Neural cell (in vitro differentiated cells): Measurements from ENCODE around the gene NUP133.

ENCODE experiments used
- CTCF ChIP-seq: fragments of 450-650 bp; IDR thresholded peaks from 2 replicates; pipeline ENCODE4 v1.5.1; 2014; ENCODE audit warnings: antibody characterized with exemption, mild to moderate bottlenecking, moderate library complexity; ENCODE audit not compliant: poor library complexity, severe bottlenecking
- MXI1 ChIP-seq: fragments of 450-650 bp; conservative IDR thresholded peaks from 2 replicates; pipeline ENCODE4 v1.6.1; 2014; ENCODE audit warnings: antibody characterized with exemption, mild to moderate bottlenecking; ENCODE audit not compliant: poor library complexity, severe bottlenecking
- POLR2AphosphoS5 ChIP-seq: IDR thresholded peaks from 2 replicates; pipeline ENCODE4 v1.6.1; 2012
- TAF1 ChIP-seq: IDR thresholded peaks from 2 replicates; pipeline ENCODE4 v1.6.1; 2012; ENCODE audit warnings: low read depth

GRCh38 chr1:229409616-229410369 is 98.3 kb downstream of the NUP133 start:
- no peak for TF ChIP-seq CTCF
- TF ChIP-seq TAF1 = no peak
- no peak for TF ChIP-seq MXI1
- no peak for TF ChIP-seq POLR2AphosphoS5
